Left ventricle myocardium inferior (tissue), 1 donor: Measurements from ENCODE around the gene TEX9. TPM values are rescaled to one million over a fixed set of nuclear protein-coding genes. Genes with fewer than 3 reads are reported as not detected.

ENCODE experiments used
- DNase-seq: peaks from one replicate; pipeline ENCODE4 v3.0.0-alpha.2; 2020
- H3K27ac ChIP-seq: fragments of 200-600 bp; replicated peaks from 2 replicates; pipeline ENCODE4 v1.8.0; 2021
- H3K27me3 ChIP-seq: fragments of 200-600 bp; 2 replicates; pipeline ENCODE4 v1.8.0; 2021; ENCODE audit warnings: low read depth
- H3K36me3 ChIP-seq: fragments of 200-600 bp; 2 replicates; pipeline ENCODE4 v1.8.0; 2021
- H3K4me1 ChIP-seq: fragments of 200-600 bp; 2 replicates; pipeline ENCODE4 v1.8.0; 2021
- H3K4me3 ChIP-seq: fragments of 200-600 bp; 2 replicates; pipeline ENCODE4 v1.8.0; 2021; ENCODE audit warnings: mild to moderate bottlenecking, moderate library complexity
- H3K9me3 ChIP-seq: fragments of 200-600 bp; replicated peaks from 2 replicates; pipeline ENCODE4 v1.8.0; 2021
- intact Hi-C: fragments of 100-400 bp; cut with micrococcal nuclease; formaldehyde crosslinking; loops from one replicate; pipeline ENCODE4 v1.11.0; 2022
- total RNA-seq: library from RNA; stranded (reverse); fragmentation: NEBNext Ultra II Directional; extraction: Animal tissue kit (Norgen Biotek cat#: 25700); gene quantifications from one replicate; pipeline ENCODE4 v1.2.1, GENCODE V29; 2021
- TF ChIP-seq, protein P1 (sequence below): fragments of 200-600 bp; IDR thresholded peaks from 2 replicates; pipeline ENCODE4 v1.8.0; 2021; ENCODE audit warnings: antibody characterized with exemption, mild to moderate bottlenecking, borderline replicate concordance
- donor health status: DM: no; HTN: yes; CAD: no; lungs with severe emphysema.

Gene TEX9
- total RNA-seq, 1 donor from 2014 or later: 0.77 TPM

DNA sequence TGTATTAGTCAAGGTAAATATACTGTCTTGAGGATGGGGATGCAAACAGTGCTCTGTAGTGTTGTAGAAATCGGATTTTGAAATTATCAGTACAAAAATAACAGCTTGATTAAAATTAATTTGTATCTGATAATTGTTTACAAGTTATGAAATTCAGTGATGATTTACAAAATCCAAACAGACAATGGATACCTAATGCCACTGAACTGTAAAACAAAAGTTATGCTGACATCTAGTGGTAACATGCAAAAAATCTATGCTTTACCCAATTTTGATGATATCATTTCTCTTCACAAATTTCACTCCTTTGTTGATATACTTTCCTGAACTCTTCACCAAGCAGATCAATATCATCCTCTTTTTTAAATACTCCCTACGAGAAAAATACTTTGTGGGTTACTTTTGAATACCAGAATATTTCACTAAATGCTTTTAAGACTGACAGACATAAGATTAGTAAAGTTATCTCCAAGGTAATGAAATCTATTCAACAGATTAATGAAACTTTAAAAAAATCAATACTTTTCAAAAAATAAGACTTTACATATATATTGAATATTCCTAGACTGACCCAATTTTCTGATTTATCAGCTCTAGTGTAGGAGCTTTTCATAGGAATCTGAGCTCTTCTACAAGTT lies 63.7 kb downstream of the TEX9 start:
- TF ChIP-seq, protein P1, sequence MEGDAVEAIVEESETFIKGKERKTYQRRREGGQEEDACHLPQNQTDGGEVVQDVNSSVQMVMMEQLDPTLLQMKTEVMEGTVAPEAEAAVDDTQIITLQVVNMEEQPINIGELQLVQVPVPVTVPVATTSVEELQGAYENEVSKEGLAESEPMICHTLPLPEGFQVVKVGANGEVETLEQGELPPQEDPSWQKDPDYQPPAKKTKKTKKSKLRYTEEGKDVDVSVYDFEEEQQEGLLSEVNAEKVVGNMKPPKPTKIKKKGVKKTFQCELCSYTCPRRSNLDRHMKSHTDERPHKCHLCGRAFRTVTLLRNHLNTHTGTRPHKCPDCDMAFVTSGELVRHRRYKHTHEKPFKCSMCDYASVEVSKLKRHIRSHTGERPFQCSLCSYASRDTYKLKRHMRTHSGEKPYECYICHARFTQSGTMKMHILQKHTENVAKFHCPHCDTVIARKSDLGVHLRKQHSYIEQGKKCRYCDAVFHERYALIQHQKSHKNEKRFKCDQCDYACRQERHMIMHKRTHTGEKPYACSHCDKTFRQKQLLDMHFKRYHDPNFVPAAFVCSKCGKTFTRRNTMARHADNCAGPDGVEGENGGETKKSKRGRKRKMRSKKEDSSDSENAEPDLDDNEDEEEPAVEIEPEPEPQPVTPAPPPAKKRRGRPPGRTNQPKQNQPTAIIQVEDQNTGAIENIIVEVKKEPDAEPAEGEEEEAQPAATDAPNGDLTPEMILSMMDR: peak; percentile 49
- H3K36me3 ChIP-seq: peaks cover 6% of the 10 kb centered on the region
- intact Hi-C loops: no loop called here
- peaks cover 19% of the 10 kb centered on the region for H3K9me3 ChIP-seq
- no peak overlapping the region for H3K4me3 ChIP-seq
- H3K27me3 ChIP-seq: no peaks in the 10 kb centered on the region
- DNase-seq: no peak
- H3K4me1 ChIP-seq: no peaks in the 10 kb centered on the region
- no peak overlapping the region for H3K27ac ChIP-seq

GRCh38 chr15:56432304-56432703 lies 67.1 kb downstream of the TEX9 start:
- Histone ChIP-seq H3K27me3 (no peaks in the 10 kb centered on the region), H3K4me1 (no peaks in the 10 kb centered on the region), H3K36me3 (no peaks in the 10 kb centered on the region), H3K9me3 (no peaks in the 10 kb centered on the region), H3K4me3 (no peak overlapping the region), H3K27ac (no peak overlapping the region)
- TF ChIP-seq, protein P1: no peak
- no peak for DNase-seq
- intact Hi-C loops: no loop called here

GRCh38 chr15:56440214-56440770 lies 75.1 kb downstream of the TEX9 start:
- H3K4me1 ChIP-seq: no peaks in the 10 kb centered on the region
- H3K36me3 ChIP-seq: peaks cover 8% of the 10 kb centered on the region
- H3K27ac ChIP-seq: no peak overlapping the region
- intact Hi-C loops: no loop called here
- TF ChIP-seq, protein P1: no peak
- H3K27me3 ChIP-seq: no peaks in the 10 kb centered on the region
- no peak for DNase-seq
- no peak overlapping the region for H3K4me3 ChIP-seq
- H3K9me3 ChIP-seq: peaks cover 10% of the 10 kb centered on the region

DNA sequence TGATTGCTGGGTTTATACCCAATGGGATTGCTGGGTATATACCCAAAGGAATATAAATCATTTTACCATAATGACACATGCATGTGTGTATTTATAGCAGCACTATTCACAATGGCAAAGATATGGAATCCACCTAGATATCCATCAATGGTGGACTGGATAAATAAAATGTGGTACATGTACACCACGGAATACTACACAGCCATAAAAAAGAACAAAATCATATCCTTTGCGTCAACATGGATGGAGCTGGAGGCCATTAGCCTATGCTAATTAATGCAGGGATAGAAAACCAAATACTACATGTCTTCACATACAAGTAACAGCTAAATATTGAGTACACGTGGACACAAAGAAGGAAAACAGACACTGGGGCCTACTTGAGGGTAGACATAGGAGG lies 77.1 kb downstream of the TEX9 start:
- Histone ChIP-seq H3K27ac (no peak overlapping the region), H3K27me3 (no peaks in the 10 kb centered on the region), H3K36me3 (peaks cover 8% of the 10 kb centered on the region), H3K4me3 (no peak overlapping the region), H3K9me3 (peaks cover 10% of the 10 kb centered on the region), H3K4me1 (no peaks in the 10 kb centered on the region)
- TF ChIP-seq, protein P1: no peak
- no peak for DNase-seq
- intact Hi-C loops: no loop called here

GRCh38 chr15:56445746-56446145 lies 80.5 kb downstream of the TEX9 start:
- intact Hi-C loops: no loop called here
- Histone ChIP-seq H3K27me3 (no peaks in the 10 kb centered on the region), H3K4me3 (no peak overlapping the region), H3K27ac (no peak overlapping the region), H3K9me3 (peaks cover 3% of the 10 kb centered on the region), H3K4me1 (no peaks in the 10 kb centered on the region), H3K36me3 (peaks cover 8% of the 10 kb centered on the region)
- TF ChIP-seq, protein P1: no peak
- DNase-seq: no peak
